Ishikawa (cell line): Measurements from ENCODE around the gene GDE1.

ENCODE experiments used
- CEBPB ChIP-seq: IDR thresholded peaks from 2 replicates; pipeline ENCODE4 v1.6.1; 2012
- CREB1 ChIP-seq: IDR thresholded peaks from 2 replicates; pipeline ENCODE4 v1.6.1; 2012; ENCODE audit warnings: low read depth
- EGR1 ChIP-seq: IDR thresholded peaks from 2 replicates; pipeline ENCODE4 v1.6.1; 2012
- EP300 ChIP-seq: IDR thresholded peaks from 2 replicates; pipeline ENCODE4 v1.6.1; 2012; ENCODE audit warnings: borderline replicate concordance
- FOXM1 ChIP-seq: IDR thresholded peaks from 2 replicates; pipeline ENCODE4 v1.6.1; 2012; ENCODE audit warnings: low read depth, borderline replicate concordance
- MAX ChIP-seq: IDR thresholded peaks from 2 replicates; pipeline ENCODE4 v1.6.1; 2012
- NFIC ChIP-seq: IDR thresholded peaks from 2 replicates; pipeline ENCODE4 v1.6.1; 2012
- RAD21 ChIP-seq: IDR thresholded peaks from 2 replicates; pipeline ENCODE4 v1.6.1; 2012; ENCODE audit warnings: low read depth
- TAF1 ChIP-seq: IDR thresholded peaks from 2 replicates; pipeline ENCODE4 v1.6.1; 2012; ENCODE audit warnings: low read depth, mild to moderate bottlenecking
- TCF12 ChIP-seq: IDR thresholded peaks from 2 replicates; pipeline ENCODE4 v1.6.1; 2012; ENCODE audit warnings: low read depth
- TEAD4 ChIP-seq: IDR thresholded peaks from 2 replicates; pipeline ENCODE4 v1.6.1; 2012
- YY1 ChIP-seq: IDR thresholded peaks from 2 replicates; pipeline ENCODE4 v1.6.1; 2012; ENCODE audit warnings: low read depth
- ZBTB7A ChIP-seq: IDR thresholded peaks from 2 replicates; pipeline ENCODE4 v1.6.1; 2012; ENCODE audit warnings: low read depth
- TF ChIP-seq, protein P1 (sequence below): IDR thresholded peaks from 2 replicates; pipeline ENCODE4 v1.6.1; 2012; ENCODE audit warnings: low read depth, mild to moderate bottlenecking
- TF ChIP-seq, protein P2 (sequence below): IDR thresholded peaks from 2 replicates; pipeline ENCODE4 v1.6.1; 2012

The GDE1 gene

DNA sequence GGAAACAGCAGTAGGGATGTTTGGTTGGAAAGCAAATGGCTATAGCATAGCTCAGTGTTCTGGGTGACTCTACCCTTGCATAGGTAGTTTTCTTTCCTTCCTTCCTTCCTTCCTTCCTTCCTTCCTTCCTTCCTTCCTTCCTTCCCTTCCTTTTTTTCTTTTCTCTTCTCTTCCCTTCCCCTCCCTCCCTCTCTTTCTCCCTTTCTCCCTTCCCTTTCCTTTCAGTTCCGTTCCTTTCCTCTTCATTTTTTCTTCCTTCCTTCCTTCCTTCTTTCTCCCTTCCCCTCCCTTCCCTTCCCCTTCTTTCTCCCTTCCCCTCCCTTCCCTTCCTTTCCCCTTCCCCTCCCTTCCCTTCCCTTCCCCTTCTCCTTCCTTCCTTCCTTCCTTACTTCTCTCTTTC lies 31.3 kb downstream of the GDE1 start:
- TF ChIP-seq RAD21, result no peak
- no peak for TF ChIP-seq ZBTB7A
- TF ChIP-seq MAX, result no peak
- no peak for TF ChIP-seq EGR1
- TF ChIP-seq, protein P1, sequence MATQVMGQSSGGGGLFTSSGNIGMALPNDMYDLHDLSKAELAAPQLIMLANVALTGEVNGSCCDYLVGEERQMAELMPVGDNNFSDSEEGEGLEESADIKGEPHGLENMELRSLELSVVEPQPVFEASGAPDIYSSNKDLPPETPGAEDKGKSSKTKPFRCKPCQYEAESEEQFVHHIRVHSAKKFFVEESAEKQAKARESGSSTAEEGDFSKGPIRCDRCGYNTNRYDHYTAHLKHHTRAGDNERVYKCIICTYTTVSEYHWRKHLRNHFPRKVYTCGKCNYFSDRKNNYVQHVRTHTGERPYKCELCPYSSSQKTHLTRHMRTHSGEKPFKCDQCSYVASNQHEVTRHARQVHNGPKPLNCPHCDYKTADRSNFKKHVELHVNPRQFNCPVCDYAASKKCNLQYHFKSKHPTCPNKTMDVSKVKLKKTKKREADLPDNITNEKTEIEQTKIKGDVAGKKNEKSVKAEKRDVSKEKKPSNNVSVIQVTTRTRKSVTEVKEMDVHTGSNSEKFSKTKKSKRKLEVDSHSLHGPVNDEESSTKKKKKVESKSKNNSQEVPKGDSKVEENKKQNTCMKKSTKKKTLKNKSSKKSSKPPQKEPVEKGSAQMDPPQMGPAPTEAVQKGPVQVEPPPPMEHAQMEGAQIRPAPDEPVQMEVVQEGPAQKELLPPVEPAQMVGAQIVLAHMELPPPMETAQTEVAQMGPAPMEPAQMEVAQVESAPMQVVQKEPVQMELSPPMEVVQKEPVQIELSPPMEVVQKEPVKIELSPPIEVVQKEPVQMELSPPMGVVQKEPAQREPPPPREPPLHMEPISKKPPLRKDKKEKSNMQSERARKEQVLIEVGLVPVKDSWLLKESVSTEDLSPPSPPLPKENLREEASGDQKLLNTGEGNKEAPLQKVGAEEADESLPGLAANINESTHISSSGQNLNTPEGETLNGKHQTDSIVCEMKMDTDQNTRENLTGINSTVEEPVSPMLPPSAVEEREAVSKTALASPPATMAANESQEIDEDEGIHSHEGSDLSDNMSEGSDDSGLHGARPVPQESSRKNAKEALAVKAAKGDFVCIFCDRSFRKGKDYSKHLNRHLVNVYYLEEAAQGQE, result no peak
- no peak for TF ChIP-seq EP300

- TF ChIP-seq TEAD4, result no peak
- no peak for TF ChIP-seq MAX
- no peak for TF ChIP-seq FOXM1
- no peak for TF ChIP-seq RAD21
- TF ChIP-seq YY1, result no peak
- no peak for TF ChIP-seq TCF12
- TF ChIP-seq, protein P1, result no peak
- no peak for TF ChIP-seq ZBTB7A
- TF ChIP-seq, protein P2, sequence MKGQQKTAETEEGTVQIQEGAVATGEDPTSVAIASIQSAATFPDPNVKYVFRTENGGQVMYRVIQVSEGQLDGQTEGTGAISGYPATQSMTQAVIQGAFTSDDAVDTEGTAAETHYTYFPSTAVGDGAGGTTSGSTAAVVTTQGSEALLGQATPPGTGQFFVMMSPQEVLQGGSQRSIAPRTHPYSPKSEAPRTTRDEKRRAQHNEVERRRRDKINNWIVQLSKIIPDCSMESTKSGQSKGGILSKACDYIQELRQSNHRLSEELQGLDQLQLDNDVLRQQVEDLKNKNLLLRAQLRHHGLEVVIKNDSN, result no peak
- no peak for TF ChIP-seq CREB1
- no peak for TF ChIP-seq EGR1
- TF ChIP-seq NFIC, result no peak
- no peak for TF ChIP-seq EP300
- no peak for TF ChIP-seq TAF1
Observed at GRCh38 chr16:19488213-19488640, 33.7 kb downstream of the GDE1 start.

DNA sequence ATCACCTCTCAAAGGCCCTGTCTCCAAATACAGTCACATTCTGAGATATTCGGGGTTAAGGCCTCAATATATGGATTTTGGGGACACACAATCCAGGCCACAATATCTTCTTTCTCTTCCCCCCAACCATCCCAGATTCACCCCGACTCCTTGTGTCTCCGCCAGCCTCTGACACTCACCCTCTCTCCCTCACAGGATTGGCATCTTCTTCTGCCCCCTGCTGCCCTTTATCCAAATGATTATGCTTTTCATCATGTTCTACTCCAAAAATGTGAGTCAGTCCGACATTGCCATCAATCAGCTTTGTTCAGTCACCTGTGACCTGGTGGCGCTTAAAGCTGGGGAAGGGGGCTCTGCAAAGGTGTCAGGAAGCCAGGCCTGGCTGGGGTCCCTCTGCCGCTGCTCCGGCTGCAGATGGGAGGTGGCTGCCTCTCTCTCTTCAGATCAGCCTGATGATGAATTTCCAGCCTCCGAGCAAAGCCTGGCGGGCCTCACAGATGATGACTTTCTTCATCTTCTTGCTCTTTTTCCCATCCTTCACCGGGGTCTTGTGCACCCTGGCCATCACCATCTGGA lies 35.1 kb downstream of the GDE1 start:
- TF ChIP-seq CEBPB (no peak), ZBTB7A (no peak), MAX (no peak), NFIC (no peak), FOXM1 (no peak), TAF1 (no peak), TCF12 (no peak), CREB1 (no peak), EP300 (no peak), RAD21 (no peak), TEAD4 (no peak), YY1 (no peak), EGR1 (no peak)
- TF ChIP-seq, protein P2, result no peak
- TF ChIP-seq, protein P1, result no peak

- TF ChIP-seq ZBTB7A, result no peak
- no peak for TF ChIP-seq MAX
- TF ChIP-seq NFIC, result no peak
- TF ChIP-seq CEBPB, result no peak
- TF ChIP-seq TAF1, result no peak
- TF ChIP-seq RAD21, result no peak
- no peak for TF ChIP-seq YY1
- no peak for TF ChIP-seq CREB1
- TF ChIP-seq FOXM1, result no peak
- TF ChIP-seq TEAD4, result no peak
- no peak for TF ChIP-seq EP300
- no peak for TF ChIP-seq TCF12
- TF ChIP-seq, protein P1, result no peak
- TF ChIP-seq, protein P2, result no peak
- TF ChIP-seq EGR1, result no peak
Observed at GRCh38 chr16:19486051-19486450, 35.8 kb downstream of the GDE1 start.
